SIG-M5 (cell line): ENCODE measurements around the gene CELSR3.

Source experiments
- DNase-seq: peaks from one replicate; lab custom pipeline; 2025; lab: John Stamatoyannopoulos, UW

Gene CELSR3

GRCh38 chr3:48660800-48661400 is 1.8 kb downstream of the CELSR3 start:
- DNase-seq, result no peak

- DNase-seq, result no peak
Observed at GRCh38 chr3:48656841-48657281, 5.8 kb downstream of the CELSR3 start.

- no peak for DNase-seq
Observed at GRCh38 chr3:48656061-48656840, 6.4 kb downstream of the CELSR3 start.

GRCh38 chr3:48655606-48656005 is 7.1 kb downstream of the CELSR3 start:
- DNase-seq, result no peak

GRCh38 chr3:48655063-48655462 is 7.6 kb downstream of the CELSR3 start:
- DNase-seq, result no peak

GRCh38 chr3:48652923-48653715 is 9.6 kb downstream of the CELSR3 start:
- DNase-seq, result no peak

GRCh38 chr3:48651771-48652170 is 10.9 kb downstream of the CELSR3 start:
- DNase-seq, result no peak

GRCh38 chr3:48650723-48651122 is 12.0 kb downstream of the CELSR3 start:
- DNase-seq, result no peak

GRCh38 chr3:48648188-48648850 is 14.4 kb downstream of the CELSR3 start:
- DNase-seq, result no peak

GRCh38 chr3:48647714-48648113 is 15.0 kb downstream of the CELSR3 start:
- no peak for DNase-seq

GRCh38 chr3:48644898-48645760 is 17.6 kb downstream of the CELSR3 start:
- no peak for DNase-seq

- DNase-seq, result no peak
Observed at GRCh38 chr3:48642605-48643004, 20.1 kb downstream of the CELSR3 start.

GRCh38 chr3:48641396-48641795 is 21.3 kb downstream of the CELSR3 start:
- DNase-seq, result no peak

GRCh38 chr3:48639944-48640606 is 22.6 kb downstream of the CELSR3 start:
- no peak for DNase-seq

GRCh38 chr3:48637305-48637704 is 25.4 kb downstream of the CELSR3 start:
- DNase-seq, result no peak

GRCh38 chr3:48636149-48636655 is 26.5 kb downstream of the CELSR3 start:
- no peak for DNase-seq

- DNase-seq, result peak; percentile 56
Observed at GRCh38 chr3:48635222-48636021, 27.3 kb downstream of the CELSR3 start, which contains the start of gene SLC26A6. SLC26A6 (minus strand) TSS chr3:48635461; CDS start chr3:48635393, 68 bp downstream.

GRCh38 chr3:48634661-48635221 is 27.9 kb downstream of the CELSR3 start:
- no peak for DNase-seq

- no peak for DNase-seq
Observed at GRCh38 chr3:48633743-48634142, 28.9 kb downstream of the CELSR3 start.
